Measurements from ENCODE around the gene YKT6. TPM values are rescaled to one million over a fixed set of nuclear protein-coding genes. Genes with fewer than 3 reads are reported as not detected.

Gene YKT6
- total and polyA plus RNA-seq, 2 donors (not counting 1 experiment from before 2014, with no cell fraction given): 36.5 to 62.3 TPM

- Histone ChIP-seq H3K36me3 (replicated peaks in 1 of 2; ENCODE audit: control extremely low read depth in 1 of 2, control insufficient read depth in 1 of 2, extremely low read depth in 1 of 2, insufficient read depth in 2 of 2, low read length in 1 of 2) (no peaks in the 10 kb centered on the region), H4K20me1 (ENCODE audit: control insufficient read depth, insufficient read depth, low read length, poor library complexity, severe bottlenecking) (no peaks in the 10 kb centered on the region), H3K9ac (ENCODE audit: low read length) (no peak overlapping the region), H3K4me2 (replicated peaks; ENCODE audit: low read depth, low read length, poor library complexity, severe bottlenecking) (no peak overlapping the region), H3K4me3 (ENCODE audit: control extremely low read depth in 1 of 5, extremely low read depth in 1 of 5, insufficient read depth in 1 of 5, low read depth in 2 of 5, low read length in 4 of 5) (no peak overlapping the region), H3K9me3 (ENCODE audit: control extremely low read depth in 1 of 3, control insufficient read depth in 2 of 3, insufficient read depth in 1 of 3, low read length in 2 of 3) (peaks cover 0 to 8% (median 0%) of the 10 kb centered on the region in 3 donors), H3K27ac (ENCODE audit: low read length in 2 of 2) (no peak overlapping the region), H3K27me3 (replicated peaks in 1 of 4; ENCODE audit: control extremely low read depth in 1 of 4, control insufficient read depth in 3 of 4, insufficient read depth in 4 of 4, low read length in 3 of 4) (peaks cover 0 to 9% (median 0%) of the 10 kb centered on the region in 4 experiments), H2AFZ (ENCODE audit: insufficient read depth, low read depth, low read length, poor library complexity, severe bottlenecking) (no peak overlapping the region), H3K4me1 (ENCODE audit: control insufficient read depth in 2 of 2, insufficient read depth in 2 of 2, low read length in 2 of 2) (no peaks in the 10 kb centered on the region), H3K79me2 (ENCODE audit: control insufficient read depth, insufficient read depth, low read length) (no peaks in the 10 kb centered on the region)
- TF ChIP-seq EZH2 (IDR thresholded peaks at IDR 0.05; ENCODE audit: borderline replicate concordance, insufficient read depth, low read depth, low read length, poor library complexity, severe bottlenecking): no peak
- TF ChIP-seq CTCF (IDR thresholded peaks at IDR 0.05): no peak
- Mint-ChIP-seq H3K4me3 (no peak overlapping the region), H3K9me3 (ENCODE audit: insufficient read depth) (peaks cover 2% of the 10 kb centered on the region), H3K27me3 (peaks cover 28% of the 10 kb centered on the region), H3K4me1 (no peaks in the 10 kb centered on the region), H3K27ac (no peak overlapping the region)
- WGBS (ENCODE audit: insufficient coverage): 82% methylated on average over 5 of the region's 5 CpGs
- intact Hi-C loops (cut with micrococcal nuclease): no loop called here
- DNase-seq: no peak
- ChIA-PET CTCF (interaction anchor here (1.0 kb wide), 1 partner anchor 14 kb away, joined by 3 read pairs; no protein-coding TSS in a partner anchor), POLR2A (no interaction called here)
- no peak for ATAC-seq (ENCODE audit: low read depth)
Observed at GRCh38 chr7:44182827-44183226, 18.0 kb upstream of the YKT6 start.

GRCh38 chr7:44183386-44183785 lies 17.4 kb upstream of the YKT6 start:
- ChIA-PET CTCF (interaction anchor here (1.0 kb wide), 1 partner anchor 14 kb away, joined by 3 read pairs; no protein-coding TSS in a partner anchor), POLR2A (no interaction called here)
- TF ChIP-seq EZH2 (IDR thresholded peaks at IDR 0.05; ENCODE audit: borderline replicate concordance, insufficient read depth, low read depth, low read length, poor library complexity, severe bottlenecking): no peak
- no peak for TF ChIP-seq CTCF (IDR thresholded peaks at IDR 0.05)
- H3K9me3 Mint-ChIP-seq (ENCODE audit: insufficient read depth): peaks cover 2% of the 10 kb centered on the region
- H4K20me1 ChIP-seq (ENCODE audit: control insufficient read depth, insufficient read depth, low read length, poor library complexity, severe bottlenecking): no peaks in the 10 kb centered on the region
- ATAC-seq (ENCODE audit: low read depth) (no peak), DNase-seq (no peak)
- H3K36me3 ChIP-seq (replicated peaks in 1 of 2; ENCODE audit: control extremely low read depth in 1 of 2, control insufficient read depth in 1 of 2, extremely low read depth in 1 of 2, insufficient read depth in 2 of 2, low read length in 1 of 2): no peaks in the 10 kb centered on the region
- H3K4me2 ChIP-seq (replicated peaks; ENCODE audit: low read depth, low read length, poor library complexity, severe bottlenecking): no peak overlapping the region
- peaks cover 22% of the 10 kb centered on the region for H3K27me3 Mint-ChIP-seq
- H2AFZ ChIP-seq (ENCODE audit: insufficient read depth, low read depth, low read length, poor library complexity, severe bottlenecking): no peak overlapping the region
- H3K9ac ChIP-seq (ENCODE audit: low read length): no peak overlapping the region
- H3K9me3 ChIP-seq (ENCODE audit: control extremely low read depth in 1 of 3, control insufficient read depth in 2 of 3, insufficient read depth in 1 of 3, low read length in 2 of 3): peaks cover 0 to 8% (median 0%) of the 10 kb centered on the region in 3 donors
- H3K4me1 Mint-ChIP-seq: no peaks in the 10 kb centered on the region
- H3K27ac ChIP-seq (ENCODE audit: low read length in 2 of 2): no peak overlapping the region
- intact Hi-C loops (cut with micrococcal nuclease): no loop called here
- no peak overlapping the region for H3K27ac Mint-ChIP-seq
- no peak overlapping the region for H3K4me3 Mint-ChIP-seq
- no peaks in the 10 kb centered on the region for H3K4me1 ChIP-seq (ENCODE audit: control insufficient read depth in 2 of 2, insufficient read depth in 2 of 2, low read length in 2 of 2)
- 57% methylated on average over 1 of the region's 2 CpGs for WGBS (ENCODE audit: insufficient coverage)
- no peaks in the 10 kb centered on the region for H3K79me2 ChIP-seq (ENCODE audit: control insufficient read depth, insufficient read depth, low read length)
- no peak overlapping the region for H3K4me3 ChIP-seq (ENCODE audit: control extremely low read depth in 1 of 5, extremely low read depth in 1 of 5, insufficient read depth in 1 of 5, low read depth in 2 of 5, low read length in 4 of 5)
- H3K27me3 ChIP-seq (replicated peaks in 1 of 4; ENCODE audit: control extremely low read depth in 1 of 4, control insufficient read depth in 3 of 4, insufficient read depth in 4 of 4, low read length in 3 of 4): peaks cover 0 to 6% (median 0%) of the 10 kb centered on the region in 4 experiments

Data from B cell (primary cell).